OCI-LY7 (cell line): Measurements from ENCODE around the gene CMTM3. TPM values are rescaled to one million over a fixed set of nuclear protein-coding genes. Genes with fewer than 3 reads are reported as not detected.

Experiments used
- Bru-seq: library from RNA; stranded (reverse); fragments of 400-500 nt; gene quantifications from one replicate; lab custom pipeline; 2021; lab: Mats Ljungman, UMichigan
- BruChase-seq, 2 experiments: library from RNA; stranded (reverse); fragments of 400-500 nt; gene quantifications; one replicate each; lab custom pipeline; 2021; lab: Mats Ljungman, UMichigan
- BruUV-seq: library from RNA; stranded (reverse); fragments of 400-500 nt; replicated peaks from 2 replicates; lab custom pipeline; 2021; lab: Mats Ljungman, UMichigan
- CTCF ChIA-PET: fragments of 300-600 bp; sonication (Branson Sonifier 250); formaldehyde crosslinking; loops from one replicate; lab custom pipeline; 2022; ENCODE audit warnings: antibody characterized with exemption; ENCODE audit not compliant: unreplicated experiment; lab: Charles Lee
- POLR2A ChIA-PET: fragments of 300-600 bp; sonication (Branson Sonifier 250); formaldehyde crosslinking; loops from one replicate; lab custom pipeline; 2022; ENCODE audit warnings: antibody characterized with exemption; lab: Charles Lee
- DNase-seq: peaks from one replicate; pipeline ENCODE4 v3.0.0-alpha.2; 2015; ENCODE audit warnings: low spot score
- H2AFZ ChIP-seq: fragments of 200-600 bp; sonication (generic), shearing (Covaris generic); 2 replicates; pipeline ENCODE4 v1.6.1; 2014; ENCODE audit warnings: mild to moderate bottlenecking, antibody characterized with exemption, low read length, moderate library complexity
- H3K27ac ChIP-seq: fragments of 200-600 bp; sonication (generic); 2 replicates; pipeline ENCODE4 v1.5.1; 2014; ENCODE audit warnings: mixed run types, low read depth, mild to moderate bottlenecking, moderate library complexity, low read length, inconsistent platforms; ENCODE audit not compliant: poor library complexity, severe bottlenecking
- H3K36me3 ChIP-seq: fragments of 200-600 bp; sonication (generic); 2 replicates; pipeline ENCODE4 v1.6.1; 2014; ENCODE audit warnings: mild to moderate bottlenecking, antibody characterized with exemption, low read length, moderate library complexity, mixed read lengths; ENCODE audit not compliant: insufficient read depth
- H3K4me1 ChIP-seq: fragments of 200-600 bp; sonication (generic); 2 replicates; pipeline ENCODE4 v1.5.1; 2014; ENCODE audit warnings: mild to moderate bottlenecking, low read length; ENCODE audit not compliant: insufficient read depth, poor library complexity, severe bottlenecking
- H3K4me2 ChIP-seq: fragments of 200-600 bp; sonication (generic); 2 replicates; pipeline ENCODE4 v1.6.1; 2014; ENCODE audit warnings: mild to moderate bottlenecking, low read length
- H3K4me3 ChIP-seq: fragments of 200-600 bp; sonication (generic); 2 replicates; pipeline ENCODE4 v1.5.1; 2014; ENCODE audit warnings: mild to moderate bottlenecking, low read depth, low read length; ENCODE audit not compliant: poor library complexity, severe bottlenecking
- H3K79me2 ChIP-seq: fragments of 200-600 bp; sonication (generic); 2 replicates; pipeline ENCODE4 v1.6.1; 2016; ENCODE audit warnings: low read depth, mild to moderate bottlenecking, low read length, moderate library complexity, mixed read lengths; ENCODE audit not compliant: insufficient read depth
- H3K9me2 ChIP-seq: fragments of 200-600 bp; sonication (generic); 2 replicates; pipeline ENCODE4 v1.6.1; 2016; ENCODE audit warnings: mild to moderate bottlenecking, low read length, mixed read lengths; ENCODE audit not compliant: insufficient read depth
- H3K9me3 ChIP-seq: fragments of 200-600 bp; sonication (generic); 2 replicates; pipeline ENCODE4 v1.6.1; 2014; ENCODE audit warnings: mild to moderate bottlenecking, mixed run types, low read length, mixed read lengths
- H4K20me1 ChIP-seq: fragments of 200-600 bp; sonication (generic); 2 replicates; pipeline ENCODE4 v1.6.1; 2014; ENCODE audit warnings: mild to moderate bottlenecking, antibody characterized with exemption, low read length, moderate library complexity, mixed read lengths; ENCODE audit not compliant: insufficient read depth
- CTCF ChIP-seq: fragments of 200-600 bp; sonication (generic); conservative IDR thresholded peaks from 2 replicates; pipeline ENCODE4 v1.5.1; 2014; ENCODE audit warnings: mild to moderate bottlenecking, antibody characterized with exemption, low read length, moderate library complexity, mixed read lengths
- EZH2phosphoT487 ChIP-seq: fragments of 200-600 bp; sonication (generic); IDR thresholded peaks from 2 replicates; pipeline ENCODE4 v1.6.1; 2018; ENCODE audit warnings: low read depth, borderline replicate concordance, mild to moderate bottlenecking, mixed run types, antibody characterized with exemption, low read length, moderate library complexity, mixed read lengths
- intact Hi-C: fragments of 100-400 bp; cut with micrococcal nuclease; formaldehyde crosslinking; loops from one replicate; pipeline ENCODE4 v1.10.0; 2022; ENCODE audit not compliant: unreplicated experiment
- long read RNA-seq: library from polyadenylated mRNA; stranded (forward); transcript quantifications from one replicate; pipeline ENCODE4 v2.0.0, GENCODE V29; 2022
- total RNA-seq, 2 experiments: library from RNA; depleted of rRNA in 1 of 2; stranded (reverse); fragments of >200 nt in 1 of 2; shearing (Covaris generic) in 1 of 2; gene quantifications; 2 replicates each; pipeline ENCODE4 v1.2.3, GENCODE V29; 2014 to 2022

Gene CMTM3
- total RNA-seq (2014; rRNA removed; shearing (Covaris generic)) (5.0 and 5.3 TPM in 2 replicates), total RNA-seq (2022) (27.5 and 30.4 TPM in 2 replicates), Bru-seq, nascent RNA (percentile 55 among the genes with signal in this experiment), BruChase-seq, experiment 1, labeled RNA remaining after a 6-hour chase (percentile 59 among the genes with signal in this experiment), BruChase-seq, experiment 2, labeled RNA remaining after a 2-hour chase (percentile 70 among the genes with signal in this experiment)
- long read RNA-seq, transcript CMTM3-214 (5 exons, 1,934 nt) = major isoform, 46 of 128 reads
- long read RNA-seq, partial matches to known transcripts = 0 of 128 reads
- long read RNA-seq, other reads (novel, unspliced or antisense) = 77 of 128 reads

- ChIA-PET POLR2A (interaction anchor here (0.6 kb wide), 1 partner anchor 270 kb away, joined by 4 read pairs; no protein-coding TSS in a partner anchor), CTCF (no interaction called here)
- BruUV-seq = no TSS peak
- DNase-seq = peak; percentile 81
- Histone ChIP-seq H3K36me3 (peaks cover 10% of the 10 kb centered on the region), H3K9me3 (peaks cover 15% of the 10 kb centered on the region; the same call in 1 of the 2 replicates), H3K27ac (peak within 1 kb of the TSS; percentile 53), H3K4me1 (peaks cover 52% of the 10 kb centered on the region), H4K20me1 (peaks cover 6% of the 10 kb centered on the region; the same call in 1 of the 2 replicates), H3K79me2 (no peaks in the 10 kb centered on the region), H3K4me3 (peak within 1 kb of the TSS; percentile 84), H2AFZ (peak within 1 kb of the TSS; percentile 68), H3K9me2 (no peaks in the 10 kb centered on the region), H3K4me2 (peak within 1 kb of the TSS; percentile 91)
- peak; percentile 76 for TF ChIP-seq CTCF
- no peak for TF ChIP-seq EZH2phosphoT487
- intact Hi-C loops = loop anchor here (1.0 to 5.0 kb wide), 3 partner anchors 52 to 197 kb away; partner anchors contain the start of genes CKLF and TK2
Observed at GRCh38 chr16:66604376-66605176, at the start of gene CMTM3. CMTM3 (plus strand) TSS chr16:66604704; CDS start chr16:66604806, 102 bp downstream.

- intact Hi-C loops = no loop called here
- no peaks in the 10 kb centered on the region for H3K9me2 ChIP-seq
- H3K4me1 ChIP-seq = peaks cover 10% of the 10 kb centered on the region
- no peak overlapping the region for H3K4me2 ChIP-seq
- H3K9me3 ChIP-seq = no peaks in the 10 kb centered on the region
- no peaks in the 10 kb centered on the region for H4K20me1 ChIP-seq
- H3K27ac ChIP-seq = no peak overlapping the region
- POLR2A ChIA-PET = interaction anchor here (0.8 kb wide), 1 partner anchor 9 kb away, joined by 5 read pairs; no protein-coding TSS in a partner anchor
- H3K4me3 ChIP-seq = no peak overlapping the region
- H2AFZ ChIP-seq = no peak overlapping the region
- BruUV-seq = no TSS peak
- TF ChIP-seq EZH2phosphoT487 (no peak), CTCF (no peak)
- no peak for DNase-seq
- peaks cover 16% of the 10 kb centered on the region; the same call in 1 of the 2 replicates for H3K79me2 ChIP-seq
- CTCF ChIA-PET = no interaction called here
- peaks cover 86% of the 10 kb centered on the region for H3K36me3 ChIP-seq
Observed at GRCh38 chr16:66560107-66560506, 44.4 kb upstream of the CMTM3 start.
